ENCODE results near the gene SNORC.

- no peak for TF ChIP-seq CTCF (IDR thresholded peaks at IDR 0.05 in 2 of 3, conservative IDR thresholded peaks at IDR 0.05 in 1 of 3; ENCODE audit: insufficient read depth in 2 of 3, low read depth in 1 of 3, low read length in 3 of 3)
- no peak for TF ChIP-seq RREB1 (CRISPR knock-in tag; IDR thresholded peaks at IDR 0.05)
- TF ChIP-seq RFX5 (IDR thresholded peaks at IDR 0.05; ENCODE audit: low read depth, low read length) = no peak
- no peak for TF ChIP-seq SMAD1 (IDR thresholded peaks at IDR 0.05; ENCODE audit: low read depth, low read length, partially characterized antibody)
These were observed 31.9 kb downstream of the SNORC start for GRCh38 chr2:232901736-232902578.
